Endothelial cell of umbilical vein (primary cell): Measurements from ENCODE around the gene SPRING1.

Experiments used
- EZH2 ChIP-seq: IDR thresholded peaks from 2 replicates; pipeline ENCODE4 v1.6.1; 2012; ENCODE audit warnings: borderline replicate concordance, low read depth, mild to moderate bottlenecking, moderate library complexity, low read length, inconsistent platforms; ENCODE audit not compliant: severe bottlenecking
- FOS ChIP-seq: IDR thresholded peaks from 2 replicates; pipeline ENCODE4 v1.6.1; 2011; ENCODE audit warnings: mild to moderate bottlenecking, low read length, moderate library complexity, borderline replicate concordance; ENCODE audit not compliant: insufficient read depth
- GATA2 ChIP-seq: IDR thresholded peaks from 2 replicates; pipeline ENCODE4 v1.7.0; 2011; ENCODE audit warnings: low read depth, mild to moderate bottlenecking, moderate library complexity, mixed read lengths, low read length; ENCODE audit not compliant: insufficient read length, insufficient read depth
- JUN ChIP-seq: IDR thresholded peaks from 2 replicates; pipeline ENCODE4 v1.6.1; 2011; ENCODE audit warnings: borderline replicate concordance, low read depth; ENCODE audit not compliant: insufficient read length, insufficient read depth
- MAX ChIP-seq: IDR thresholded peaks from 2 replicates; pipeline ENCODE4 v1.6.1; 2011; ENCODE audit not compliant: insufficient read depth, insufficient read length
- MYC ChIP-seq: IDR thresholded peaks from one replicate; pipeline ENCODE4 v1.6.1; 2011; ENCODE audit warnings: mild to moderate bottlenecking, low read depth, low read length
- POLR2A ChIP-seq: IDR thresholded peaks from 2 replicates; pipeline ENCODE4 v1.6.1; 2012; ENCODE audit warnings: low read depth, mild to moderate bottlenecking, control low read depth, low read length
- POLR2AphosphoS5 ChIP-seq: IDR thresholded peaks from 2 replicates; pipeline ENCODE4 v1.6.1; 2012; ENCODE audit warnings: low read depth, mild to moderate bottlenecking, control low read depth, low read length, moderate library complexity; ENCODE audit not compliant: insufficient read depth
- TF ChIP-seq, protein P1 (sequence below), 2 donors: IDR thresholded peaks; 1 replicate in 1 of 2; 2 replicates in 1 of 2; pipeline ENCODE4 v1.5.1; 2011; ENCODE audit warnings: low read length in 2 of 2, mild to moderate bottlenecking in 2 of 2, moderate library complexity in 2 of 2, control low read depth in 1 of 2, inconsistent platforms in 1 of 2, low read depth in 1 of 2; ENCODE audit not compliant: insufficient read depth in 1 of 2; ENCODE audit errors: extremely low read depth in 1 of 2

- TF ChIP-seq, protein P1, sequence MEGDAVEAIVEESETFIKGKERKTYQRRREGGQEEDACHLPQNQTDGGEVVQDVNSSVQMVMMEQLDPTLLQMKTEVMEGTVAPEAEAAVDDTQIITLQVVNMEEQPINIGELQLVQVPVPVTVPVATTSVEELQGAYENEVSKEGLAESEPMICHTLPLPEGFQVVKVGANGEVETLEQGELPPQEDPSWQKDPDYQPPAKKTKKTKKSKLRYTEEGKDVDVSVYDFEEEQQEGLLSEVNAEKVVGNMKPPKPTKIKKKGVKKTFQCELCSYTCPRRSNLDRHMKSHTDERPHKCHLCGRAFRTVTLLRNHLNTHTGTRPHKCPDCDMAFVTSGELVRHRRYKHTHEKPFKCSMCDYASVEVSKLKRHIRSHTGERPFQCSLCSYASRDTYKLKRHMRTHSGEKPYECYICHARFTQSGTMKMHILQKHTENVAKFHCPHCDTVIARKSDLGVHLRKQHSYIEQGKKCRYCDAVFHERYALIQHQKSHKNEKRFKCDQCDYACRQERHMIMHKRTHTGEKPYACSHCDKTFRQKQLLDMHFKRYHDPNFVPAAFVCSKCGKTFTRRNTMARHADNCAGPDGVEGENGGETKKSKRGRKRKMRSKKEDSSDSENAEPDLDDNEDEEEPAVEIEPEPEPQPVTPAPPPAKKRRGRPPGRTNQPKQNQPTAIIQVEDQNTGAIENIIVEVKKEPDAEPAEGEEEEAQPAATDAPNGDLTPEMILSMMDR (IDR thresholded peaks at IDR 0.05; ENCODE audit: extremely low read depth in 1 of 2, insufficient read depth in 1 of 2, low read depth in 1 of 2, low read length in 2 of 2): no peak
- no peak for TF ChIP-seq JUN
- no peak for TF ChIP-seq MAX
- TF ChIP-seq POLR2A: no peak
- no peak for TF ChIP-seq EZH2
- TF ChIP-seq MYC: no peak
- no peak for TF ChIP-seq POLR2AphosphoS5
- no peak for TF ChIP-seq GATA2
- TF ChIP-seq FOS: no peak
These were observed 46.4 kb upstream of the SPRING1 start for GRCh38 chr12:116784238-116784612.
